Hematopoietic multipotent progenitor cell treated with erythropoietin and hydrocortisone succinate and interleukin-3 and kit ligand, for 15 days (in vitro differentiated cells): ENCODE data around the gene CMSS1.

Experiments used
- DNase-seq: peaks from one replicate; pipeline ENCODE4 v3.0.0-alpha.2; 2015; ENCODE audit warnings: low spot score

CMSS1 gene

GRCh38 chr3:99960123-99960878, 142.6 kb downstream of the CMSS1 start:
- no peak for DNase-seq

- DNase-seq, result no peak
Measured at GRCh38 chr3:99960941-99961340, 143.3 kb downstream of the CMSS1 start.

- DNase-seq, result no peak
Measured at GRCh38 chr3:99961756-99962515, 144.3 kb downstream of the CMSS1 start.

- DNase-seq, result no peak
Measured at GRCh38 chr3:99962703-99963102, 145.0 kb downstream of the CMSS1 start.

GRCh38 chr3:99965077-99965476, 147.4 kb downstream of the CMSS1 start:
- DNase-seq, result no peak

GRCh38 chr3:99965681-99966408, 148.2 kb downstream of the CMSS1 start:
- DNase-seq, result no peak

GRCh38 chr3:99966662-99967416, 149.2 kb downstream of the CMSS1 start:
- no peak for DNase-seq

GRCh38 chr3:99967796-99968195, 150.1 kb downstream of the CMSS1 start:
- no peak for DNase-seq

GRCh38 chr3:99969136-99969535, 151.5 kb downstream of the CMSS1 start:
- DNase-seq, result no peak

- DNase-seq, result no peak
Measured at GRCh38 chr3:99970198-99970597, 152.5 kb downstream of the CMSS1 start.

GRCh38 chr3:99971761-99972160, 154.1 kb downstream of the CMSS1 start:
- no peak for DNase-seq

- DNase-seq, result no peak
Measured at GRCh38 chr3:99972380-99973104, 154.9 kb downstream of the CMSS1 start.

- no peak for DNase-seq
Measured at GRCh38 chr3:99974989-99975388, 157.3 kb downstream of the CMSS1 start.

- DNase-seq, result no peak
Measured at GRCh38 chr3:99976584-99976983, 158.9 kb downstream of the CMSS1 start.

- DNase-seq, result no peak
Measured at GRCh38 chr3:99978221-99978620, 160.6 kb downstream of the CMSS1 start.

GRCh38 chr3:99980606-99981005, 162.9 kb downstream of the CMSS1 start:
- no peak for DNase-seq

GRCh38 chr3:99981138-99981537, 163.5 kb downstream of the CMSS1 start:
- no peak for DNase-seq

- no peak for DNase-seq
Measured at GRCh38 chr3:99982650-99983049, 165.0 kb downstream of the CMSS1 start.

- no peak for DNase-seq
Measured at GRCh38 chr3:99984139-99984538, 166.5 kb downstream of the CMSS1 start.

GRCh38 chr3:99984668-99985067, 167.0 kb downstream of the CMSS1 start:
- DNase-seq, result no peak

- no peak for DNase-seq
Measured at GRCh38 chr3:99990179-99990578, 172.5 kb downstream of the CMSS1 start.
